Endothelial cell of umbilical vein (primary cell): ENCODE data around the gene ASXL2. TPM values are rescaled to one million over a fixed set of nuclear protein-coding genes. Genes with fewer than 3 reads are reported as not detected.

ENCODE experiments used
- BruUV-seq: library from RNA; stranded (reverse); fragments of 400-500 nt; replicated peaks from 2 replicates; lab custom pipeline; 2021; lab: Mats Ljungman, UMichigan
- CTCF ChIA-PET: fragments of 300-600, 350-600 bp; sonication (Branson Sonifier 250); formaldehyde crosslinking; loops from one replicate; lab custom pipeline; 2021; ENCODE audit warnings: antibody characterized with exemption, inconsistent platforms; lab: Charles Lee
- POLR2A ChIA-PET: fragments of 300-600, 350-600 bp; sonication (Branson Sonifier 250); formaldehyde crosslinking; loops from one replicate; lab custom pipeline; 2021; ENCODE audit warnings: antibody characterized with exemption, inconsistent platforms; lab: Charles Lee
- DNase-seq: peaks from one replicate; pipeline ENCODE4 v3.0.0-alpha.2; 2011; ENCODE audit warnings: low read depth, low spot score
- FAIRE-seq: peaks from 2 replicates; lab custom pipeline; 2011; peaks lifted over from hg19 to GRCh38; lab: Jason Lieb, UNC
- H2AFZ ChIP-seq: 2 replicates; pipeline ENCODE4 v1.6.0; 2012; ENCODE audit warnings: low read depth, low read length, control low read depth, inconsistent platforms
- H3K27ac ChIP-seq: 2 replicates; pipeline ENCODE4 v1.5.1; 2011; ENCODE audit warnings: low read depth, mild to moderate bottlenecking, control low read depth, low read length, moderate library complexity; ENCODE audit not compliant: insufficient read depth
- H3K27me3 ChIP-seq, 2 experiments: 2 replicates each; pipeline versions ENCODE4 v1.6.0 to v1.6.1; 2011; ENCODE audit warnings: low read length in 2 of 2, mixed read lengths in 1 of 2; ENCODE audit not compliant: control insufficient read depth in 2 of 2, insufficient read depth in 2 of 2
- H3K36me3 ChIP-seq, 2 experiments: 2 replicates in 1 of 2; 3 replicates in 1 of 2; pipeline ENCODE4 v1.5.1; 2011; ENCODE audit warnings: low read length in 2 of 2, mild to moderate bottlenecking in 1 of 2, moderate library complexity in 1 of 2; ENCODE audit not compliant: control insufficient read depth in 2 of 2, insufficient read depth in 2 of 2; ENCODE audit errors: extremely low read depth in 1 of 2
- H3K4me1 ChIP-seq: 3 replicates; pipeline ENCODE4 v1.5.1; 2011; ENCODE audit warnings: mild to moderate bottlenecking, low read length; ENCODE audit not compliant: control insufficient read depth, insufficient read depth; ENCODE audit errors: extremely low read depth
- H3K4me2 ChIP-seq: 2 replicates; pipeline ENCODE4 v1.6.1; 2011; ENCODE audit warnings: low read length, control low read depth, mixed read lengths; ENCODE audit not compliant: insufficient read depth
- H3K4me3 ChIP-seq, 3 experiments: fragments of 200-600 bp in 1 of 3; sonication (generic), shearing (Covaris generic) in 1 of 3; replicated peaks in 1 of 3; 2 replicates each; pipeline ENCODE4 v1.5.1; 2011 to 2016; ENCODE audit warnings: control low read depth in 3 of 3, low read length in 3 of 3, mild to moderate bottlenecking in 2 of 3, inconsistent platforms in 1 of 3, low read depth in 1 of 3, moderate library complexity in 1 of 3; ENCODE audit not compliant: insufficient read depth in 1 of 3
- H3K79me2 ChIP-seq: 2 replicates; pipeline ENCODE4 v1.6.0; 2012; ENCODE audit warnings: low read length, inconsistent platforms; ENCODE audit not compliant: control insufficient read depth, insufficient read depth
- H3K9ac ChIP-seq: replicated peaks from 2 replicates; pipeline ENCODE3; 2011; ENCODE audit warnings: low read length, control low read depth; ENCODE audit not compliant: insufficient read depth; ENCODE audit errors: extremely low read depth
- H3K9me1 ChIP-seq: replicated peaks from 3 replicates; pipeline ENCODE4 v1.6.0; 2011; ENCODE audit warnings: mild to moderate bottlenecking, low read length; ENCODE audit not compliant: control insufficient read depth, insufficient read depth; ENCODE audit errors: extremely low read depth
- H3K9me3 ChIP-seq: replicated peaks from 2 replicates; pipeline ENCODE4 v1.5.1; 2012; ENCODE audit warnings: low read length, inconsistent platforms; ENCODE audit not compliant: control insufficient read depth, insufficient read depth
- H4K20me1 ChIP-seq: replicated peaks from 2 replicates; pipeline ENCODE3; 2011; ENCODE audit warnings: mild to moderate bottlenecking, low read length; ENCODE audit not compliant: control insufficient read depth, insufficient read depth; ENCODE audit errors: extremely low read depth
- EZH2 ChIP-seq: IDR thresholded peaks from 2 replicates; pipeline ENCODE4 v1.6.1; 2012; ENCODE audit warnings: borderline replicate concordance, low read depth, mild to moderate bottlenecking, moderate library complexity, low read length, inconsistent platforms; ENCODE audit not compliant: severe bottlenecking
- FOS ChIP-seq: IDR thresholded peaks from 2 replicates; pipeline ENCODE4 v1.6.1; 2011; ENCODE audit warnings: mild to moderate bottlenecking, low read length, moderate library complexity, borderline replicate concordance; ENCODE audit not compliant: insufficient read depth
- GATA2 ChIP-seq: IDR thresholded peaks from 2 replicates; pipeline ENCODE4 v1.7.0; 2011; ENCODE audit warnings: low read depth, mild to moderate bottlenecking, moderate library complexity, mixed read lengths, low read length; ENCODE audit not compliant: insufficient read length, insufficient read depth
- JUN ChIP-seq: IDR thresholded peaks from 2 replicates; pipeline ENCODE4 v1.6.1; 2011; ENCODE audit warnings: borderline replicate concordance, low read depth; ENCODE audit not compliant: insufficient read length, insufficient read depth
- MYC ChIP-seq: IDR thresholded peaks from one replicate; pipeline ENCODE4 v1.6.1; 2011; ENCODE audit warnings: mild to moderate bottlenecking, low read depth, low read length
- POLR2A ChIP-seq: IDR thresholded peaks from 2 replicates; pipeline ENCODE4 v1.6.1; 2012; ENCODE audit warnings: low read depth, mild to moderate bottlenecking, control low read depth, low read length
- POLR2AphosphoS5 ChIP-seq: IDR thresholded peaks from 2 replicates; pipeline ENCODE4 v1.6.1; 2012; ENCODE audit warnings: low read depth, mild to moderate bottlenecking, control low read depth, low read length, moderate library complexity; ENCODE audit not compliant: insufficient read depth
- dilution Hi-C: fragments of 300-500 bp; cut with MboI; formaldehyde crosslinking; loops from one replicate; pipeline ENCODE4 v1.15.0; 2019; ENCODE audit warnings: low sequenced_read_pairs; ENCODE audit not compliant: extremely low pct_ligation_motif_present
- intact Hi-C: fragments of 100-400 bp; cut with micrococcal nuclease; formaldehyde crosslinking; loops from one replicate; pipeline ENCODE4 v1.10.0; 2022
- polyA plus RNA-seq, 4 experiments: library from polyadenylated mRNA; depleted of rRNA in 3 of 4; stranded (reverse) in 3 of 4; unstranded in 1 of 4; fragments of >200 nt; gene quantifications; 2 replicates each; pipeline versions ENCODE4 v1.2.1 to v1.2.3, GENCODE V29; 2011 to 2012; ENCODE audit warnings: missing spikeins in 1 of 4
- total RNA-seq: library from RNA; stranded (reverse); gene quantifications from 2 replicates; pipeline ENCODE4 v1.2.3, GENCODE V29; 2021
- TF ChIP-seq, protein P1 (sequence below), 2 donors: IDR thresholded peaks; 1 replicate in 1 of 2; 2 replicates in 1 of 2; pipeline ENCODE4 v1.5.1; 2011; ENCODE audit warnings: low read length in 2 of 2, mild to moderate bottlenecking in 2 of 2, moderate library complexity in 2 of 2, control low read depth in 1 of 2, inconsistent platforms in 1 of 2, low read depth in 1 of 2; ENCODE audit not compliant: insufficient read depth in 1 of 2; ENCODE audit errors: extremely low read depth in 1 of 2
- TF ChIP-seq, protein P2 (sequence below): IDR thresholded peaks from 2 replicates; pipeline ENCODE4 v1.6.1; 2011; ENCODE audit not compliant: insufficient read depth, insufficient read length

Gene ASXL2
- total and polyA plus RNA-seq, 2 donors (not counting 3 experiments of a cell fraction or from before 2014, with no cell fraction given), result 6.1 to 33.8 TPM

DNA sequence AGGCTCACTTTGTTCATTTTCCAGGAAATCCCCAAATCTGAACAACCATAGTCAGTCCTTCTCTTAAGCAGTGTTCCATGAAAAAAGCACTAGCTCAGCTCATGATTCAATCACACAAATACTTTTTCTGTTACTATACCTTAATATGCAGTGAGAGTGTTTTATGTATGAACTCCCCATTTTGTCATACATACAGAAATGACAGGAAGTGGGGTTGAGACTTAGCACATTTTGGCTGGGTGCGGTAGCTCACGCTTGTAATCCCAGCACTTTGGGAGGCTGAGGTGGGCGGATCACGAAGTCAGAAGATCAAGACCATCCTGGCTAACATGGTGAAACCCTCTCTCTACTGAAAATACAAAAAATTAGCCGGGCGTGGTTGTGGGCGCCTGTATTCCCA lies 149.7 kb downstream of the ASXL2 start:
- TF ChIP-seq JUN, result no peak
- TF ChIP-seq MYC, result no peak
- TF ChIP-seq POLR2A, result no peak
- TF ChIP-seq, protein P1, sequence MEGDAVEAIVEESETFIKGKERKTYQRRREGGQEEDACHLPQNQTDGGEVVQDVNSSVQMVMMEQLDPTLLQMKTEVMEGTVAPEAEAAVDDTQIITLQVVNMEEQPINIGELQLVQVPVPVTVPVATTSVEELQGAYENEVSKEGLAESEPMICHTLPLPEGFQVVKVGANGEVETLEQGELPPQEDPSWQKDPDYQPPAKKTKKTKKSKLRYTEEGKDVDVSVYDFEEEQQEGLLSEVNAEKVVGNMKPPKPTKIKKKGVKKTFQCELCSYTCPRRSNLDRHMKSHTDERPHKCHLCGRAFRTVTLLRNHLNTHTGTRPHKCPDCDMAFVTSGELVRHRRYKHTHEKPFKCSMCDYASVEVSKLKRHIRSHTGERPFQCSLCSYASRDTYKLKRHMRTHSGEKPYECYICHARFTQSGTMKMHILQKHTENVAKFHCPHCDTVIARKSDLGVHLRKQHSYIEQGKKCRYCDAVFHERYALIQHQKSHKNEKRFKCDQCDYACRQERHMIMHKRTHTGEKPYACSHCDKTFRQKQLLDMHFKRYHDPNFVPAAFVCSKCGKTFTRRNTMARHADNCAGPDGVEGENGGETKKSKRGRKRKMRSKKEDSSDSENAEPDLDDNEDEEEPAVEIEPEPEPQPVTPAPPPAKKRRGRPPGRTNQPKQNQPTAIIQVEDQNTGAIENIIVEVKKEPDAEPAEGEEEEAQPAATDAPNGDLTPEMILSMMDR (IDR thresholded peaks at IDR 0.05; ENCODE audit: extremely low read depth in 1 of 2, insufficient read depth in 1 of 2, low read depth in 1 of 2, low read length in 2 of 2), result no peak
- TF ChIP-seq FOS, result no peak
- TF ChIP-seq EZH2, result no peak
- TF ChIP-seq, protein P2, sequence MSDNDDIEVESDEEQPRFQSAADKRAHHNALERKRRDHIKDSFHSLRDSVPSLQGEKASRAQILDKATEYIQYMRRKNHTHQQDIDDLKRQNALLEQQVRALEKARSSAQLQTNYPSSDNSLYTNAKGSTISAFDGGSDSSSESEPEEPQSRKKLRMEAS, result no peak
- no peak for TF ChIP-seq POLR2AphosphoS5
- no peak for TF ChIP-seq GATA2
- Histone ChIP-seq H3K27ac (no peak overlapping the region), H3K36me3 (no peaks in the 10 kb centered on the region), H3K9me1 (no peaks in the 10 kb centered on the region), H3K9me3 (no peaks in the 10 kb centered on the region), H4K20me1 (no peaks in the 10 kb centered on the region), H3K9ac (no peak overlapping the region), H3K4me2 (no peak overlapping the region), H3K4me1 (no peaks in the 10 kb centered on the region), H3K79me2 (no peaks in the 10 kb centered on the region), H3K4me3 (no peak overlapping the region), H3K27me3 (peaks cover 0 to 4% of the 10 kb centered on the region in 2 experiments), H2AFZ (no peak overlapping the region)
- DNase-seq (no peak), FAIRE-seq (no peak)
- intact Hi-C loops, result no loop called here
- dilution Hi-C loops, result no loop called here
- ChIA-PET CTCF (no interaction called here), POLR2A (interaction anchor here (0.5 kb wide), 1 partner anchor 8 kb away, joined by 4 read pairs; no protein-coding TSS in a partner anchor)
- no TSS peak for BruUV-seq
